ENCODE data around the gene LRBA. TPM values are rescaled to one million over a fixed set of nuclear protein-coding genes. Genes with fewer than 3 reads are reported as not detected.

The LRBA gene
- total RNA-seq, 3 donors from 2014 or later (not counting 1 experiment from before 2014, with no cell fraction given): 72.1 to 87.6 (median 83.1) TPM

DNA sequence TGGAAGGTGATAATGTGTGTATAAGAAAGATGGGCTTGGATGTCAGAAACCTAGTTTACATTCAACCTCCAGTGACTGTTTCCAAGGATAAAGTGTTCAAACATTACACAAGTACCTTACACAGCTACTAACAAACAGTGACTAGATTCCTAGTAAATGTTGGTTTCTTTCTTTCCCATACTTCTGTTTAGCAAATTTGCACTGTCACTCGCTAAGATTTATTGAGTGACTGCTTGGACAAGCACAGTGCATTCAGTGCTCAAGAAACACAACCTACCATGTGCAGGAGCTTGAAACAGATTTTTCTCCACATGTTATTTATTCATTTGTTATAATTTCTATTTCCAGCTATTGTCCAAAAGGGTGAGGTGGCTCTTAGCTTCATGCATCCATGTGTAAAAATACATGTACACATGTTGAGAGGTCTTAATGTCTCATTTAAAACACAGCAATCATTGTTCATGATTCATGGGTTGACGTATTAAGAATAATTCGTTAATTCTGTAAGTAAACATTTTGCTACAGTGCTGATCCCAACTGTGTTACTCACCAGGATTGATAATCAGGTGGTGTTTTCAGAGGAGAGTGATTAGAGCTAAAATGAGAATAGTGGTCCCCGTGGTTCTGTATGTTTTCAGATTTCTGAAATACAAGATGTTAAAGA lies 783.8 kb downstream of the LRBA start:
- H3K4me3 ChIP-seq (ENCODE audit: low read length): no peak overlapping the region
- ATAC-seq: no peak
- no peaks in the 10 kb centered on the region for H3K36me3 ChIP-seq (ENCODE audit: control insufficient read depth, insufficient read depth, low read length)
- H3K9me3 Mint-ChIP-seq: no peaks in the 10 kb centered on the region
- no peak overlapping the region for H3K27ac Mint-ChIP-seq
- no peak overlapping the region for H3K27ac ChIP-seq (ENCODE audit: low read length)
- no peaks in the 10 kb centered on the region for H3K4me1 ChIP-seq (ENCODE audit: control insufficient read depth, insufficient read depth, low read length)
- 81% methylated on average over 4 of the region's 4 CpGs for WGBS (ENCODE audit: insufficient coverage)
- H3K9me3 ChIP-seq (ENCODE audit: control insufficient read depth, insufficient read depth, low read length): no peaks in the 10 kb centered on the region
- H3K4me3 Mint-ChIP-seq: no peak overlapping the region
- no peak for DNase-seq
- peaks cover 4 to 14% of the 10 kb centered on the region in 2 donors for H3K27me3 Mint-ChIP-seq (ENCODE audit: low read depth in 2 of 2)
- TF ChIP-seq, protein P1, sequence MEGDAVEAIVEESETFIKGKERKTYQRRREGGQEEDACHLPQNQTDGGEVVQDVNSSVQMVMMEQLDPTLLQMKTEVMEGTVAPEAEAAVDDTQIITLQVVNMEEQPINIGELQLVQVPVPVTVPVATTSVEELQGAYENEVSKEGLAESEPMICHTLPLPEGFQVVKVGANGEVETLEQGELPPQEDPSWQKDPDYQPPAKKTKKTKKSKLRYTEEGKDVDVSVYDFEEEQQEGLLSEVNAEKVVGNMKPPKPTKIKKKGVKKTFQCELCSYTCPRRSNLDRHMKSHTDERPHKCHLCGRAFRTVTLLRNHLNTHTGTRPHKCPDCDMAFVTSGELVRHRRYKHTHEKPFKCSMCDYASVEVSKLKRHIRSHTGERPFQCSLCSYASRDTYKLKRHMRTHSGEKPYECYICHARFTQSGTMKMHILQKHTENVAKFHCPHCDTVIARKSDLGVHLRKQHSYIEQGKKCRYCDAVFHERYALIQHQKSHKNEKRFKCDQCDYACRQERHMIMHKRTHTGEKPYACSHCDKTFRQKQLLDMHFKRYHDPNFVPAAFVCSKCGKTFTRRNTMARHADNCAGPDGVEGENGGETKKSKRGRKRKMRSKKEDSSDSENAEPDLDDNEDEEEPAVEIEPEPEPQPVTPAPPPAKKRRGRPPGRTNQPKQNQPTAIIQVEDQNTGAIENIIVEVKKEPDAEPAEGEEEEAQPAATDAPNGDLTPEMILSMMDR (IDR thresholded peaks at IDR 0.05): no peak
- intact Hi-C loops (cut with micrococcal nuclease): no loop called here
- H3K36me3 Mint-ChIP-seq: no peaks in the 10 kb centered on the region
- no peaks in the 10 kb centered on the region for H3K27me3 ChIP-seq (ENCODE audit: control insufficient read depth, insufficient read depth, low read length)
- no peaks in the 10 kb centered on the region for H3K4me1 Mint-ChIP-seq

DNA sequence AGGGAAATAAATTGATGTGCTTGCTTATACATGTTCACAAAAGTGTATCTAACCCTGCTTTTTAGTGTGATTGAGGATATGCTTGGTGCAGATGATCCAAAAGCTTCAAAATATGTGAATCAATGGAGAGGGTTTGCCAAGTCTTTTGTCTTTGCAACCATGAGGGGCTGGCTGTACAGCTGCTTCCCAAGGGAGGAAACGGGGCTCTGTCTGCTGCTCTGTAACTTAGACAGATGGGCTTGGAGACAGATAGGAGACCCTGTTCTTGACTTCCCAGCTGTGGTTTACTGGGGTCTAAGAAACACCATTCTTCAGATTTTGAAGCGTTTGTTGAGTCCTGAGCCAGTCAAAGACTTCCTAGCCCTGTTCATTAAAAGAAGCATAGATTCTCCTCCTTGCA lies 784.5 kb downstream of the LRBA start:
- Histone ChIP-seq H3K9me3 (ENCODE audit: control insufficient read depth, insufficient read depth, low read length) (no peaks in the 10 kb centered on the region), H3K27me3 (ENCODE audit: control insufficient read depth, insufficient read depth, low read length) (peaks cover 2% of the 10 kb centered on the region), H3K36me3 (ENCODE audit: control insufficient read depth, insufficient read depth, low read length) (no peaks in the 10 kb centered on the region), H3K4me3 (ENCODE audit: low read length) (no peak overlapping the region), H3K4me1 (ENCODE audit: control insufficient read depth, insufficient read depth, low read length) (no peaks in the 10 kb centered on the region), H3K27ac (ENCODE audit: low read length) (no peak overlapping the region)
- no peak for DNase-seq
- intact Hi-C loops (cut with micrococcal nuclease): no loop called here
- ATAC-seq: no peak
- no peaks in the 10 kb centered on the region for H3K9me3 Mint-ChIP-seq
- H3K27ac Mint-ChIP-seq: no peak overlapping the region
- peaks cover 8 to 12% of the 10 kb centered on the region in 2 donors for H3K27me3 Mint-ChIP-seq (ENCODE audit: low read depth in 2 of 2)
- H3K4me3 Mint-ChIP-seq: no peak overlapping the region
- H3K4me1 Mint-ChIP-seq: no peaks in the 10 kb centered on the region
- TF ChIP-seq, protein P1 (IDR thresholded peaks at IDR 0.05): no peak
- 68% methylated on average over 2 of the region's 2 CpGs for WGBS (ENCODE audit: insufficient coverage)
- no peaks in the 10 kb centered on the region for H3K36me3 Mint-ChIP-seq

DNA sequence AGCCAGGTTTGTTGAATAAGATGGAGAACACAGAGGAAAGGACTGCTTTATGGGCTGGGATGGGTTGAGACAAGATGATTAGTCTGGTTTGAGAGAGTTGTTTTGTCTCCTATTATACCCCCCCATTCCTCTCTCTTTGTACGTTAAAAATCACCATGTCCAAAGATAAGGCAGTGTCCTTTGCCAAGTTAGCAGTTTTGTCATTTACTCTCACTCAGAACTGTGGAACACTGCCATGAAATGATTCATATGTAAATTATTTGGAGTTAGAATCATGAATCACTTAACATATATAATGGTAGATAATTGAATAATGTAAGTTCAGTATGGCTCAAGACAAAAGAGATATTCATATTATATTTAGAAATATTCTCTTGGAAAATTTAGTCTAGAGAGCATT lies 785.6 kb downstream of the LRBA start:
- H3K27me3 ChIP-seq (ENCODE audit: control insufficient read depth, insufficient read depth, low read length): peaks cover 2% of the 10 kb centered on the region
- Mint-ChIP-seq H3K36me3 (no peaks in the 10 kb centered on the region), H3K27ac (no peak overlapping the region), H3K27me3 (ENCODE audit: low read depth in 2 of 2) (peaks cover 9 to 10% of the 10 kb centered on the region in 2 donors), H3K4me3 (no peak overlapping the region), H3K9me3 (no peaks in the 10 kb centered on the region), H3K4me1 (no peaks in the 10 kb centered on the region)
- H3K4me1 ChIP-seq (ENCODE audit: control insufficient read depth, insufficient read depth, low read length): no peaks in the 10 kb centered on the region
- H3K4me3 ChIP-seq (ENCODE audit: low read length): no peak overlapping the region
- ATAC-seq: no peak
- TF ChIP-seq, protein P1 (IDR thresholded peaks at IDR 0.05): no peak
- no peaks in the 10 kb centered on the region for H3K9me3 ChIP-seq (ENCODE audit: control insufficient read depth, insufficient read depth, low read length)
- H3K27ac ChIP-seq (ENCODE audit: low read length): no peak overlapping the region
- no peak for DNase-seq
- H3K36me3 ChIP-seq (ENCODE audit: control insufficient read depth, insufficient read depth, low read length): no peaks in the 10 kb centered on the region
- 100% methylated on average over 1 of the region's 1 CpG for WGBS (ENCODE audit: insufficient coverage)
- intact Hi-C loops (cut with micrococcal nuclease): no loop called here

All from natural killer cell (primary cell).